ENCODE results near the gene OLFML2B.
"Not testable (repeated sequence)": the region's sequence is repeated elsewhere in the genome, so short reads cannot be mapped to it uniquely, and the experiment has no call there.

OLFML2B gene

GRCh38 chr1:162036163-162036562 lies 12.5 kb upstream of the OLFML2B start:
- DNase-seq (ENCODE audit: low read depth in 2 of 3, low spot score in 2 of 3) = no peak

DNA sequence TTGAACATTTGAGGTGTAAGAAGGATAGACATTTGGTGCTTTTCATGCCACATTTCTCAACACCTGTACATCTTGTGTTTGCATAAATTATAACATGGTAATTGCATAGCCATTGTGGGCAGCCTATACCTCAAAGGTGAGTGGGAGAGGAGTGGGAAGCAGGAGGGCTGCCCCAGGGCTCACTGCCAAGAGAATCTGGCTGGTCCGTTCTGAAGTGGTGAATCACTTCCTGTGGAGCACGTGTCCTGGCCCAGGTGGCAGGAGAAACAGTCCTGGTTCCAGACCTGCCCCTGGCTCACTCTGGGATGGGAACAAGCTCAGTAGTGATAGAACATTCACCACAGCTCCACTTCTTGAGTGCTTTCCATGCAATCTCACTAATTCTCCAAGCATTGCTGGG lies 11.6 kb upstream of the OLFML2B start:
- no peak for DNase-seq (ENCODE audit: low read depth in 2 of 3, low spot score in 2 of 3)

DNA sequence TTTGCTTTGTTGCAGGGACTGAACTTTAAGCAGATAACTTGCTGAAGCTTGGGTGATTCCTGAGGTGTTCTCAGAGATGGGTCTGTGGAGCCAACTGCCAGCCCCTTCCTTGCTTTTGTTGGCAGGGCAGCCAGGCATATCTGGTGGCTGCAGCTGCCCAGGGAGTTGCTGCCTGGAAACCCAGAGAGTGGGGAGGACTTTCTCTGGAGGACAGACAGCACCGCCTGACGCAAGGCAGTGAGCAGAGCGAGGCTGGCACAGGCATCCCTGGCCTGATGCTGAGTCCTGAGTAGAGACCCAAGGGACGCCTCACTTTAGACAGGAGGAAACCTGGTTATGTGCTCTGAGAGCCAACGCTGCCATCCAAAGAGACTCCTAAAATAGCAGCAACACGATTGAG lies 9.8 kb upstream of the OLFML2B start:
- DNase-seq (ENCODE audit: low read depth in 2 of 3, low spot score in 2 of 3) = no peak

DNA sequence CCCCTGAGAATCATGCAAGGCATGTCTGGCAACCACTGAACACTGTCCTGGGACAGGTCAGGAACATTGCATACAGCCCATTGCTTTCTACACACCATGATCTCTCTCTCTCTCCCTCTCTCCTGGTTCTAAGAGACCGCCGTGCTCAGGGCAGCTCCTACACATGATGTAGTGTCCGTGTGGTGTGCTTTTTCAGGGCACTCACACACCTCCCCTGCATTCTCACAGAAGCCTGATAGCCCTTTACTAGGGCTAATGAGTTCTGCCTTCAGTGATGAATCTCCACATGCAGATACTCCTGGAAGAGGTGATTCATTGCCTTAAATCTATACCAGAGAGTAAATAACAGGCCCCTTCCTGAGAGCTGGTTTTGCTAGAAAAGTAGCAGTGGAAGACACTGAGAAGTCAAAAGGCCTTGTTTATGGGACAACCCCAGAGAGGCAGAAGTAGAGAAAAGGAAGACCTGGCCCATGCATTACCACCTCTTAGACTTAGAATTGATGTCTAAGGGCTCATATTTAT lies 7.2 kb upstream of the OLFML2B start:
- DNase-seq (ENCODE audit: low read depth in 2 of 3, low spot score in 2 of 3) = no peak

DNA sequence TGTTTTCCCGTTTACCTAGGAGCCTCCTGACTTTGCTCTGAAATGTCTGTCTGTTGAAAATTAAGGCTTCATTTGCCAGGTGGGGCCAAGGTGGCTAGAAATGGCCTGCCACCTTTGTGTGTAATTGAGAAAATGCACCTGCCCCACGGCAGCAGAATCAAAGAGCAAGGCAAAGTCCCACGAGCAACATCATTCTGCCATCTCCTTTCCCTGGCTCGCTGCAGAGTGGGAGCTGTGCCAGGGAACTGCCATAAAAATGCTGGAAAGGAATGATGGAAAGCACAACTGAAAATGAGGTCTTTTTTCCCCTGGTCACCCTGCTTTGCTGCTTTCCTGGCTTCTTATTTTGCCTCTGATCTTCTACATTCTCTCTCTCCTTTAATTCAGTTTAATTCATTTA lies 5.5 kb upstream of the OLFML2B start:
- DNase-seq (ENCODE audit: low read depth in 2 of 3, low spot score in 2 of 3) = no peak

DNA sequence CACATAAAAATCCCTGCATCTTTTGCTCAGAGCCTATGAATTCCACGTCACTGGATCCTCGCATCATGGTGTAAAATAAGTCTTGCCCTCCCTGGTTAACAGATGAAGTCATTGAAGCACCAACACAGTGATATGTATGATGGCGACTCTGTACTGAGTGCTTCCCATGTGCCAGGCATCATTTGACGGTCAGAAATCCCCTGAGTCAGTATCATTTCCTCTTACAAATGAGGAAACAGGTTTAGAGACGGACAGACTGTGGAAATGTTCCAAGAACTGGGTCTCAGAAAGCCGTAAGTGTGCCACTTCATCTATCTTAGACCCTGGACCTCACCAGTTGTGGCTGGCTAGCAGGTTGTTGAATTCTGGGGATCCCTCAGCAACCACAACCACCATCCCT lies 5.1 kb upstream of the OLFML2B start:
- DNase-seq (ENCODE audit: low read depth in 2 of 3, low spot score in 2 of 3) = no peak

GRCh38 chr1:162026881-162027280 lies 3.2 kb upstream of the OLFML2B start:
- no peak for DNase-seq (ENCODE audit: low read depth in 2 of 3, low spot score in 2 of 3)

GRCh38 chr1:162025541-162025940 lies 1.9 kb upstream of the OLFML2B start:
- no peak for DNase-seq (ENCODE audit: low read depth in 2 of 3, low spot score in 2 of 3)

- DNase-seq (ENCODE audit: low read depth in 2 of 3, low spot score in 2 of 3) = no peak
These were observed 505 bp downstream of the OLFML2B start for GRCh38 chr1:162023181-162023546.

DNA sequence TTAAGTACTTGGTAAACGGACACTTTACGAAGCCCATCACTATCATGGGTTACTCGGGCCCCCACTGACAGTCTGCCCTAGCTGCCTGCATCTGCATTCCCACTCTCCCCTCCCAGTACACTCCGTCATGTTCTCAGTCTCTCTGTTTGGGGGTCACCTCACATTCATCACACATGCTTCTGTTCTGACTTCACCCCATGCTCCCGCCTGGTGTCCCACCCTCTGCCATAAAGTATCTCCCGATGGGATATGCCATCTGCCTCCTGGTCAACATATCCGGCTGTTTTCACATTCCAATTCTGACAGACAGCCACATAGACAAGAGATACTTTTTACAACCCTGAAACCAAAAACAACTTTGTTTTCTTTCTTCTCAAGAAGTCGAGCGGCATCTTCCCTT lies 1.0 kb downstream of the OLFML2B start:
- DNase-seq (ENCODE audit: low read depth in 2 of 3, low spot score in 2 of 3) = no peak

DNA sequence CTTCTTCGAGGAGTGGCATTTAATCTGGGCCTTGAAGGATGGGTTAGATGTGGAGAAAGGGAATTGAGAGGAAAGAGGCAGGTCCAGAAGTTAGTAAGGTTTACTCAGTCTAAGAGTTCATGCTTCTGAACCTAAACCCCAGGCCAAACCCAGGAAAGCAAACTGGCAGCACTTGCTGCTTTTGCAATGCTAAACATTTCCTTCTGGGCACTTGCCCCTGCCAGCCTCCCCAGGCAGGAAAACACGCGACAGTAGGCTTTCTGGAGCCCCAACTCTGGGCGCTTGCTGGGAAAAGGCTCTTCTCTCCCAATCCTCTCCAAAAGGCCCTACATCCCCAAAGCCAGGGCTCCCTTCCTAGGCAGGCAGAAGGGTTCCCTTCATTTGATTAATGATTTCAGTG lies 2.5 kb downstream of the OLFML2B start:
- DNase-seq (ENCODE audit: low read depth in 2 of 3, low spot score in 2 of 3) = no peak

- no peak for DNase-seq (ENCODE audit: low read depth in 2 of 3, low spot score in 2 of 3)
These were observed 3.5 kb downstream of the OLFML2B start for GRCh38 chr1:162020150-162020549.

GRCh38 chr1:162019446-162019845 lies 4.2 kb downstream of the OLFML2B start:
- DNase-seq (ENCODE audit: low read depth in 2 of 3, low spot score in 2 of 3) = no peak

DNA sequence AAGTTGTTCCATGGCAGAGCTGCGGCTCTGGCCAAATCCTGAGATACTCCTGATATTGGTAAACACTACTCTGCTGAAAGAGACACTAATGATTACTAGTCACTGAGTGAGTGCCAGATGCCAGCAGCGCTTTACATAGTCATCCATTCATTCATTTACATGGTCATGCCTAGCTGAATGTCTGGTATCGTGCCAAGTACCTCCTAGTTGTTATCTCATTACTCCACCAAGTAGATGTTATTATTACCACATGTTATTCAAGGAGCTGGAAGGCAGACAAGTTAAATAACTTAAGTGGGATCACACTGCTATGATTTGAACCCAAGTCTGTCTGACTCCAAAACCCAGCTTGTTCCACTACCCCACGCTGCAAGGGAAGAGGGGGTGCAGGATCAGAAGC lies 4.7 kb downstream of the OLFML2B start:
- no peak for DNase-seq (ENCODE audit: low read depth in 2 of 3, low spot score in 2 of 3)

DNA sequence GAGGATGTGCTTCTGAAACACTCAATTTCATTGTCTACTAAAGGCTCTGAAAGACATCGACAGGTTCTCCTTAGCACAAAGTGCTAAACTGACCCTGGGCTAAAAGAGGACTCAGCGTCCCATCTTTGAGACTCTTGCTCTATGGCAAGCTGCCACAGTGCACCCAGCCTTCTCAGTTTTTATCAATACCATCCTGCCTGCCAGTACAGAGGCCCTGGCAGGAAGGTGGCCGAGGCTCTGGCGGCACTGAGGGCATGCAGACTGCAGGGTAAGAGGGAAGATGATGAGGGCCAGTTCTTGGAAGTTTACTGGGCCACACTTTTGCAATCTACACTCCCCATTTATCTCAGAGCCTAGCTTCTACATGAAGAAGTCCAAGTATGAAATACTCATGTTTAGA lies 5.3 kb downstream of the OLFML2B start:
- DNase-seq (ENCODE audit: low read depth in 2 of 3, low spot score in 2 of 3) = no peak

- not testable (repeated sequence) for DNase-seq (ENCODE audit: low read depth in 2 of 3, low spot score in 2 of 3)
These were observed 5.9 kb downstream of the OLFML2B start for GRCh38 chr1:162017791-162018190.

- DNase-seq (ENCODE audit: low read depth in 2 of 3, low spot score in 2 of 3) = no peak
These were observed 7.0 kb downstream of the OLFML2B start for GRCh38 chr1:162016631-162017030.

DNA sequence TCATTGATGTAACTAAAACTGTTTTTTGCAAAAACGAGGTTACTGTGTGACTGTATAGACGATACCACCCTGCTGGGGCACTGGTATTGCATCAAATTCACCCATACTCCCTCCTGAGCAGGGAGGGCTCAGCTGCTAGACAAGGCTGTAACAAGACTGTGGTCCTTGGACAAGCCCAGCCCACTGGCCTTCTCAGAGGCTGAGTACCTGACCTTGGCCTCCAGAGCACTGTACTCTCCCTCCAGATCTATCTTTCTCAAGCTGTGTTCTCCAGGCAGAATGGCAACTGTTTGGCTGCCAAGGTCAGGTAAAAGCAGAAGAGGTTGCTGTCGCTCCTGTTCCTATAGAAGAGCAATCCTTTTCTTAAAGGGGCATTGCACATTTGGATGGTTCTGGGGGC lies 8.5 kb downstream of the OLFML2B start:
- DNase-seq (ENCODE audit: low read depth in 2 of 3, low spot score in 2 of 3) = no peak

DNA sequence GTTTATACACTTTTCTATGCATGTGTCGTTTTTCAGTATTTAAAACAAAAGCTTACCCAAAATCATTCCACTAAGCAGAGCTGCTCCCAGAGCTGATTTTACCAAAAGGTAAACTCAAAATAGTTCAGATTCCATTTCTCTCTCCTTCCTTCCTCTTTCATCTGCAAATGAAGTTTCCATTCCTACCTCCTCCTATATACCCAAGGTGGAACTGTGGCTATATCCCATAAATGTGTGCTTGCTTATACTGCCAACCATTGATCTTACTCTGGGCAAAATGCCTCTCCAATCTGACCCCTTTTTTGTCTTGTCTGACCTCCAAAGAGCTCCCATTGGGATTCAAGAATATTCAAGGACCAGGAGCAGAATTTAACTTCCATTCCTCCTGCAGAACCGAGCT lies 9.5 kb downstream of the OLFML2B start:
- DNase-seq (ENCODE audit: low read depth in 2 of 3, low spot score in 2 of 3) = no peak

GRCh38 chr1:162013289-162013688 lies 10.4 kb downstream of the OLFML2B start:
- no peak for DNase-seq (ENCODE audit: low read depth in 2 of 3, low spot score in 2 of 3)

DNA sequence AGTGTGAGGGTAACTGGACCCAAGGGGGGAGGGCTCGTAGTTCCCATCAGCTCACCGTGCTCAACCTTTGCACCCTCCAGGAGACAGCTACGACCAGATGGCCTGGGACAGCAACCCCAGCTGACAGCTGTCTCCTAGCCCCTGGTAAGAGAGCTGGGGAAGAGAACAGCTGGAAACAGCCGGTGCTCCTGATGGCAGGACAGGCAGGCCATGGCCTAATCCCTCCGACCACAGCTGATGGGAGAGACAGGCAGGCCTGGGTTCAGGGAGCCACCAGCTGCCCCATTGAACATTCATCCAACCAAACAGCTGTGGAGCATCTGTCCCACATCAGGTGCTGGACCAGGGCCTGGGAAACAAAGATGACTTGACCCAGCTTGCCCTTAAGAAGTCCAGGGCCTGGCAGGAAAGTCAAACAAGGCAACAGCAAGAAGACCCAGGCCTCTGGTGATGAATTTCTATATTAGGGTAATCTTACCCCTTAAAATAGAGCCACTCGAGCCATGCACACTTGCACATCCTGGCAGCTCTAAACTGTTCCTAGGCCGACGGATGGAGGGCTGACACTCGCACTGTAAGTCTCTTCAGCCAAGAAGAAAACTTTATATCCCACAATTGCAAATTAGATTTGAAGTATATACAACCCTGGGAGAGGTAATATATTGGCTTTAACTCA lies 12.2 kb downstream of the OLFML2B start:
- no peak for DNase-seq (ENCODE audit: low read depth in 2 of 3, low spot score in 2 of 3)

- DNase-seq (ENCODE audit: low read depth in 2 of 3, low spot score in 2 of 3) = no peak
These were observed 13.5 kb downstream of the OLFML2B start for GRCh38 chr1:162010175-162010506.

GRCh38 chr1:162009501-162010174 lies 14.0 kb downstream of the OLFML2B start:
- no peak for DNase-seq (ENCODE audit: low read depth in 2 of 3, low spot score in 2 of 3)
